ENCODE results near the gene AMOTL2. TPM values are rescaled to one million over a fixed set of nuclear protein-coding genes. Genes with fewer than 3 reads are reported as not detected.

Gene AMOTL2
- total RNA-seq, 4 donors from 2014 or later = 93.2 to 226 (median 153) TPM

DNA sequence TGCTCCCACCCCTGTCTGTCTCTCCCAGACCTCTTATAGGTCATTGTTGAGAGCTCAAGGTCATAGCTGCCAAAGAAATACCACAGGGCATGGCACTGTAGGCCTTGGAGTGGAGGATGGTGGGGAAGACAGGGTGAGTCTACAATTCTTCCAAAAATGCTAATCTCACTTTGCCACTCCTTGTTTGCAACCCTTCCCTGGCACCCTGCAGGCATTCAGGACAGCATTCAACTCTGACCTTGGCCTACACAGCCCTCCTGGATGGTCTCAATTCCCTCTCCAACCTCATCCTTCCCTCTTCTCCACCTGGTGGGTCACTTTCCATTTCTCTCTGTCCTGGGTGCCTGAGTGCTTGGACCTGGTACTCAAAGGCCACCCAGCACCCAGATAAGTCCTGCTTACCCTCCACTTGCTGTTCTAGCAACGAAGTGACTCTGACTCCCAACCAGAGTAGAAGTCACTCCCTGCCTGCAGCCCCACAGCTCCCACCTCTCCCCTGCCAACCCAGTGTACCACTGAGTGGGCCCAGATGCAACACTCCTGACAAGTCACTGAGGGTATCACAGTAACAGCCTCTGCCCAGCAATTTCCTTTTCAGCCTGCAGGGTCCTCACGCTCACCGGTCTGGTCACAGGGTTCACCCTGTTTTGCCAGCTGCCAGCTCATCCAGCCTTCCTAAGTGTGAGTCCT is 36.6 kb downstream of the AMOTL2 start:
- no peak for ATAC-seq
- WGBS, 2 donors (ENCODE audit: low coverage in 1 of 2) = no CpG with 5 or more reads among the region's 3 CpGs
- H3K27ac ChIP-seq = no peak overlapping the region

DNA sequence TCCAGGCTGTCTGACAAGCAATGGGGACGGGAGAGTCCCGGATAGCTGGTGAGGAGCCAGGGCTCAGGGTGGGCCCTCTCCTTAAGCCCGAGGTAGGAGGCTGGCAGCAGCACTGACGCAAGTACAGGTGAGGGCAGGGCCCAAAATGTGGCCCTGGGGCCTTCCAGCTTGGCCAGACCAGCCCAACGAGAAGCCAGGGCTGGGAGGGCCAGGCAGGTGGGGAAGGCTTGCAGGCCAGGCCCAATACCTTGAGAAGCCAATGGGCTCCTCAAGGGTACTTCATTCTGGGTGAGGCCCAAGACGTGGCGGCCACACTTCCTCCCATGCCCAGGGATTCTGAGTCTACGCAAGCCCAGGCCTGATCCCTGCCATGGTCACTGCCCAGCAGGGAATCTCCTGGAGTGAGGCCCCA is 37.2 kb downstream of the AMOTL2 start:
- H3K4me1 ChIP-seq = peaks cover 10 to 55% (median 39%) of the 10 kb centered on the region in 3 donors

More for the DNA sequence above, 36.6 kb downstream of the AMOTL2 start:
- no peak overlapping the region for H3K4me3 ChIP-seq
- no peaks in the 10 kb centered on the region for H3K36me3 ChIP-seq
- peaks cover 9 to 53% (median 34%) of the 10 kb centered on the region in 3 donors for H3K4me1 ChIP-seq
- no peaks in the 10 kb centered on the region for H3K27me3 ChIP-seq
- H3K9me3 ChIP-seq = no peaks in the 10 kb centered on the region
- TF ChIP-seq POLR2AphosphoS5 (IDR thresholded peaks at IDR 0.05) (no peak), EP300 (IDR thresholded peaks at IDR 0.05) (no peak), POLR2A (IDR thresholded peaks at IDR 0.05) (no peak)
- TF ChIP-seq, protein P1, sequence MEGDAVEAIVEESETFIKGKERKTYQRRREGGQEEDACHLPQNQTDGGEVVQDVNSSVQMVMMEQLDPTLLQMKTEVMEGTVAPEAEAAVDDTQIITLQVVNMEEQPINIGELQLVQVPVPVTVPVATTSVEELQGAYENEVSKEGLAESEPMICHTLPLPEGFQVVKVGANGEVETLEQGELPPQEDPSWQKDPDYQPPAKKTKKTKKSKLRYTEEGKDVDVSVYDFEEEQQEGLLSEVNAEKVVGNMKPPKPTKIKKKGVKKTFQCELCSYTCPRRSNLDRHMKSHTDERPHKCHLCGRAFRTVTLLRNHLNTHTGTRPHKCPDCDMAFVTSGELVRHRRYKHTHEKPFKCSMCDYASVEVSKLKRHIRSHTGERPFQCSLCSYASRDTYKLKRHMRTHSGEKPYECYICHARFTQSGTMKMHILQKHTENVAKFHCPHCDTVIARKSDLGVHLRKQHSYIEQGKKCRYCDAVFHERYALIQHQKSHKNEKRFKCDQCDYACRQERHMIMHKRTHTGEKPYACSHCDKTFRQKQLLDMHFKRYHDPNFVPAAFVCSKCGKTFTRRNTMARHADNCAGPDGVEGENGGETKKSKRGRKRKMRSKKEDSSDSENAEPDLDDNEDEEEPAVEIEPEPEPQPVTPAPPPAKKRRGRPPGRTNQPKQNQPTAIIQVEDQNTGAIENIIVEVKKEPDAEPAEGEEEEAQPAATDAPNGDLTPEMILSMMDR (IDR thresholded peaks at IDR 0.05) = no peak

DNA sequence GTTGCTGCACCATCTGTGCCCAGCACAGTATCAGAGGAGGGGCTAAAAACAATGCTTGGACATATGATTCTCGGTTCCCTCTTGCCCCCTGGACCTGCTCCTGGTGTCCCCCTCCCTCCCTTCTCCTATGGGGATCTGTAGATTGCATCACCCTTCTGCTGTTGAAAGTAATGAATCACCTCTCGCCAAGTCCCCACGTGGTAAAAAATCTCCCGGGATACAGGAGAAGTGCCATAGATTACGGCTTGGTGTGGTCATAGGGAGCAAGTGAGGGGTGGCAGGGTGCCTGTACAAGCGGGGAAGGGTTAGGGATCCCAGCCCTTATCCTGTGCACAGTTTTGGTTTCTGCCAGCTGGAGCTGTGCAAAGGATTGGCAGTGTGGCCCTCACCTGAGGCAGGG is 37.7 kb downstream of the AMOTL2 start:
- peaks cover 14 to 57% (median 44%) of the 10 kb centered on the region in 3 donors for H3K4me1 ChIP-seq
- no peak for TF ChIP-seq EP300 (IDR thresholded peaks at IDR 0.05)
- peak; percentile 28 for TF ChIP-seq POLR2AphosphoS5 (IDR thresholded peaks at IDR 0.05)

More for the DNA sequence above, 37.2 kb downstream of the AMOTL2 start:
- no peak for ATAC-seq
- WGBS, 2 donors (ENCODE audit: low coverage in 1 of 2) = no CpG with 5 or more reads among the region's 8 CpGs
- Histone ChIP-seq H3K9me3 (no peaks in the 10 kb centered on the region), H3K36me3 (no peaks in the 10 kb centered on the region), H3K27me3 (no peaks in the 10 kb centered on the region), H3K27ac (peak overlapping the region in 1 of 4 donors; percentile 87), H3K4me3 (no peak overlapping the region)
- TF ChIP-seq, protein P1 (IDR thresholded peaks at IDR 0.05) = no peak
- TF ChIP-seq POLR2AphosphoS5 (IDR thresholded peaks at IDR 0.05) (no peak), EP300 (IDR thresholded peaks at IDR 0.05) (no peak), POLR2A (IDR thresholded peaks at IDR 0.05) (no peak)

DNA sequence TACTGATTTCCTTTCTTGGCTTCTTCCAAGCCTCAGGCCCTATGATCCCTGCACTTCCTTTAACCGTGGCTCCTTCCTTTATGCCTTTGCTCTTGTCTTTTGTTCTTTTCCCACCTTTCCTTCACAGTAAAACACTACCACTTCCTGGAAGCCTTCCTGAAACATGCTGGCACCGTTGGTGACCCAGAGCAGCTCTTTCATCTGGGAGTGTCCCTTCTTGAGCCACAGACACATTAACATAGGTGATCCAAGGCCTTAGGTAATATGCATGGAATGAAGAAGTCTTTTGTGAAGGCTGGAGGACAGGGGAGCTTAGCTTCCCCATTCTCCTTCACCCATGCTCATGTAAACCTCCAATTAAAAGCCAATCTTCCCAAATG is 39.4 kb downstream of the AMOTL2 start:
- no peak for ATAC-seq
- H3K9me3 ChIP-seq = no peaks in the 10 kb centered on the region
- H3K4me1 ChIP-seq = peaks cover 17 to 74% (median 59%) of the 10 kb centered on the region in 3 donors
- no peaks in the 10 kb centered on the region for H3K36me3 ChIP-seq
- WGBS, 2 donors (ENCODE audit: low coverage in 1 of 2) = 56% methylated on average over 1 of the region's 2 CpGs; no CpG with 5 or more reads in 1 of the 2 donors
- H3K27ac ChIP-seq = peak overlapping the region; percentile 75 to 89 (median 84)
- H3K4me3 ChIP-seq = no peak overlapping the region
- no peaks in the 10 kb centered on the region for H3K27me3 ChIP-seq
- no peak for TF ChIP-seq POLR2AphosphoS5 (IDR thresholded peaks at IDR 0.05)
- TF ChIP-seq, protein P1 (IDR thresholded peaks at IDR 0.05) = no peak
- TF ChIP-seq EP300 (IDR thresholded peaks at IDR 0.05) = no peak

More for the DNA sequence above, 37.7 kb downstream of the AMOTL2 start:
- Histone ChIP-seq H3K36me3 (no peaks in the 10 kb centered on the region), H3K4me3 (no peak overlapping the region), H3K27me3 (no peaks in the 10 kb centered on the region), H3K27ac (peak overlapping the region in 1 of 4 donors; percentile 87), H3K9me3 (no peaks in the 10 kb centered on the region)
- peak; percentile 22 for ATAC-seq
- WGBS, 2 donors (ENCODE audit: low coverage in 1 of 2) = 90% methylated on average over 3 of the region's 6 CpGs; no CpG with 5 or more reads in 1 of the 2 donors

DNA sequence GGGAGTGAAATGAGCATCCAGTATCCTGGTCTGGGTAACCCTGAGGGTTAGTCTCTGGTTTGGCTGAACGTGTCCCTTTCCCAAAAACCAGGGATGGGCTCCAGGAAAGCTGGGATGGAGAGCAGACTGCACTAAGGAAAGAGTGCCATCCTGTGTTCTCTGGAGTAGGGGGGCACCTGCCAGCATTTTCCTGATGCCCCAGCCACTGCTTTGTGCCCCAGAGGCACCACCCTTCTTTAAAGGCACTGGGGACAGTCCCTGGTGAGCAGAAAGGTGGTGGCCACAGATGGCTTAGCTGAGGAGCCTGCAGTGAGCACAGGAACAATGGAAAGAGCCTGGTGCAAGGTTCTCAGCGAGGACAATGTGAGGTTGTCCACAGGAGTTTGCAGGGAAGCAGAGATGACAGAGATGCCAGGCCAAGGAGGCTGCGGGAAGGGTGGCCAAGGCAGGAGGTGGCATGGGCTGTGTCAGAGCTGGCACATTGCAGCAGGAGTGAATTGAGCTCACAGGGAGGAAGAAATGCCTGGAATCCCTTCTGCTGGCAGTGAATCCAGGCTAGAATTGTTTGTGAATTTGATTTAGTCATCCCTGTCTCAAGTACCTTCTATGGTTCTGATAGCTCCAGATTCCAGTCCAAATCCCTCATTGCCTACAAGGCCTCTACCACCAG is 39.9 kb downstream of the AMOTL2 start:
- no peaks in the 10 kb centered on the region for H3K9me3 ChIP-seq
- peaks cover 17 to 79% (median 59%) of the 10 kb centered on the region in 3 donors for H3K4me1 ChIP-seq
- H3K27me3 ChIP-seq = no peaks in the 10 kb centered on the region
- WGBS, 2 donors (ENCODE audit: low coverage in 1 of 2) = 37 to 88% methylated on average over 1 to 2 of the region's 3 CpGs
- no peak overlapping the region for H3K4me3 ChIP-seq
- peak overlapping the region; percentile 75 to 89 (median 84) for H3K27ac ChIP-seq
- TF ChIP-seq, protein P1 (IDR thresholded peaks at IDR 0.05) = no peak
- TF ChIP-seq POLR2AphosphoS5 (IDR thresholded peaks at IDR 0.05) (peak; percentile 74), POLR2A (IDR thresholded peaks at IDR 0.05) (no peak), EP300 (IDR thresholded peaks at IDR 0.05) (no peak)
- H3K36me3 ChIP-seq = no peaks in the 10 kb centered on the region
- peak; percentile 60 for ATAC-seq

Data from gastroesophageal sphincter (tissue), 4 donors.